H1 (cell line): Measurements from ENCODE around the gene THAP2. TPM values are rescaled to one million over a fixed set of nuclear protein-coding genes. Genes with fewer than 3 reads are reported as not detected.

Source experiments
- CTCF ChIA-PET: fragments of 300-600 bp; sonication (Branson Sonifier 250); formaldehyde crosslinking; loops from one replicate; lab custom pipeline; 2021; ENCODE audit not compliant: partially characterized antibody; lab: Charles Lee
- POLR2A ChIA-PET: fragments of 300-600 bp; sonication (Branson Sonifier 250); formaldehyde crosslinking; loops from one replicate; lab custom pipeline; 2021; ENCODE audit warnings: inconsistent platforms; ENCODE audit not compliant: partially characterized antibody; lab: Charles Lee
- DNase-seq, 2 experiments: peaks; one replicate each; pipeline versions ENCODE4 v3.0.0 to v3.0.0-alpha.2; 2010 to 2022; ENCODE audit warnings: low spot score in 2 of 2, low read depth in 1 of 2, mixed read lengths in 1 of 2
- FAIRE-seq: peaks from 2 replicates; lab custom pipeline; 2011; peaks lifted over from hg19 to GRCh38; lab: Jason Lieb, UNC
- H2AFZ ChIP-seq: 2 replicates; pipeline ENCODE4 v1.8.1; 2012; ENCODE audit warnings: low read length, inconsistent platforms
- H2AK5ac ChIP-seq: 2 replicates; pipeline ENCODE4 v1.6.1; 2013; ENCODE audit warnings: low read depth, low read length
- H2BK120ac ChIP-seq: replicated peaks from 2 replicates; pipeline ENCODE3; 2013; ENCODE audit warnings: low read depth, low read length, inconsistent platforms
- H2BK12ac ChIP-seq: 2 replicates; pipeline ENCODE4 v1.6.1; 2013; ENCODE audit warnings: low read depth, low read length
- H2BK15ac ChIP-seq: 2 replicates; pipeline ENCODE4 v1.6.1; 2013; ENCODE audit warnings: low read length
- H2BK20ac ChIP-seq: 2 replicates; pipeline ENCODE4 v1.6.1; 2013; ENCODE audit warnings: low read length
- H2BK5ac ChIP-seq: 2 replicates; pipeline ENCODE4 v1.6.1; 2013; ENCODE audit warnings: low read depth, low read length
- H3K14ac ChIP-seq: 2 replicates; pipeline ENCODE4 v1.6.1; 2013; ENCODE audit warnings: inconsistent platforms; ENCODE audit not compliant: insufficient read length
- H3K18ac ChIP-seq: 2 replicates; pipeline ENCODE4 v1.6.1; 2013; ENCODE audit warnings: low read length; ENCODE audit errors: extremely low read depth
- H3K23ac ChIP-seq: 2 replicates; pipeline ENCODE4 v1.6.1; 2013; ENCODE audit warnings: inconsistent platforms; ENCODE audit not compliant: insufficient read length
- H3K23me2 ChIP-seq: 2 replicates; pipeline ENCODE4 v1.6.1; 2013; ENCODE audit warnings: low read depth, low read length
- H3K27ac ChIP-seq: 2 replicates; pipeline ENCODE4 v1.6.1; 2011; ENCODE audit warnings: low read depth, low read length, inconsistent platforms
- H3K27me3 ChIP-seq, 4 experiments: replicated peaks in 1 of 4; 1 replicate in 1 of 4; 2 replicates in 3 of 4; pipeline versions ENCODE4 v1.6.1 to v1.8.1; 2011 to 2013; ENCODE audit warnings: low read length in 3 of 4, mild to moderate bottlenecking in 3 of 4, inconsistent platforms in 2 of 4, mixed read lengths in 2 of 4, moderate library complexity in 1 of 4; ENCODE audit not compliant: control insufficient read depth in 3 of 4, insufficient read depth in 3 of 4; ENCODE audit errors: extremely low read depth in 1 of 4
- H3K36me3 ChIP-seq, 4 experiments: 2 replicates each; pipeline versions ENCODE4 v1.6.1 to v1.8.1; 2011 to 2013; ENCODE audit warnings: mild to moderate bottlenecking in 4 of 4, low read length in 3 of 4, moderate library complexity in 2 of 4, control low read depth in 1 of 4, inconsistent platforms in 1 of 4; ENCODE audit not compliant: insufficient read depth in 4 of 4, control insufficient read depth in 2 of 4
- H3K4ac ChIP-seq: replicated peaks from 2 replicates; pipeline ENCODE3; 2013; ENCODE audit warnings: low read length, low read depth, mixed read lengths, inconsistent platforms; ENCODE audit not compliant: insufficient read length
- H3K4me1 ChIP-seq, 4 experiments: replicated peaks in 1 of 4; 1 replicate in 1 of 4; 2 replicates in 3 of 4; pipeline versions ENCODE4 v1.6.1 to v1.8.1; 2011 to 2013; ENCODE audit warnings: low read length in 3 of 4, inconsistent platforms in 2 of 4, mixed read lengths in 1 of 4; ENCODE audit not compliant: insufficient read depth in 4 of 4, control insufficient read depth in 3 of 4
- H3K4me2 ChIP-seq, 2 experiments: 2 replicates each; pipeline versions ENCODE4 v1.6.1 to v1.8.1; 2011 to 2013; ENCODE audit warnings: low read depth in 2 of 2, low read length in 2 of 2, control low read depth in 1 of 2, inconsistent platforms in 1 of 2, mild to moderate bottlenecking in 1 of 2; ENCODE audit not compliant: insufficient read depth in 1 of 2
- H3K4me3 ChIP-seq, 4 experiments: fragments of 200-600, 300-600 bp in 1 of 4; sonication (generic), shearing (Covaris generic), sonication (Bioruptor Twin) in 1 of 4; 2 replicates each; pipeline versions ENCODE4 v1.5.1 to v1.8.1; 2011 to 2016; ENCODE audit warnings: low read length in 4 of 4, low read depth in 3 of 4, control low read depth in 2 of 4, inconsistent platforms in 2 of 4, mild to moderate bottlenecking in 2 of 4, mixed read lengths in 1 of 4, moderate library complexity in 1 of 4; ENCODE audit not compliant: insufficient read depth in 2 of 4; ENCODE audit errors: extremely low read depth in 1 of 4
- H3K56ac ChIP-seq: replicated peaks from 2 replicates; pipeline ENCODE3; 2013; ENCODE audit warnings: low read depth, mild to moderate bottlenecking, mixed read lengths, low read length, inconsistent platforms; ENCODE audit not compliant: insufficient read length
- H3K79me1 ChIP-seq: 2 replicates; pipeline ENCODE4 v1.6.1; 2013; ENCODE audit warnings: low read depth, low read length, control low read depth
- H3K79me2 ChIP-seq, 2 experiments: 2 replicates each; pipeline versions ENCODE4 v1.6.1 to v1.8.1; 2012 to 2013; ENCODE audit warnings: low read length in 2 of 2, mild to moderate bottlenecking in 2 of 2, inconsistent platforms in 1 of 2; ENCODE audit not compliant: insufficient read depth in 2 of 2, control insufficient read depth in 1 of 2
- H3K9ac ChIP-seq, 4 experiments: replicated peaks in 1 of 4; 1 replicate in 1 of 4; 2 replicates in 3 of 4; pipeline versions ENCODE4 v1.6.1 to v1.8.1; 2011 to 2013; ENCODE audit warnings: low read depth in 3 of 4, low read length in 3 of 4, control low read depth in 2 of 4, mild to moderate bottlenecking in 2 of 4, moderate library complexity in 2 of 4, inconsistent platforms in 1 of 4; ENCODE audit errors: extremely low read depth in 1 of 4
- H3K9me3 ChIP-seq, 2 experiments: 2 replicates each; pipeline versions ENCODE4 v1.6.1 to v1.8.1; 2012 to 2013; ENCODE audit warnings: mild to moderate bottlenecking in 2 of 2, moderate library complexity in 2 of 2, control low read depth in 1 of 2, inconsistent platforms in 1 of 2, low read depth in 1 of 2, low read length in 1 of 2, mixed read lengths in 1 of 2; ENCODE audit not compliant: insufficient read depth in 2 of 2
- H4K20me1 ChIP-seq, 2 experiments: replicated peaks in 1 of 2; 2 replicates each; pipeline versions ENCODE3 to v1.8.1; 2011 to 2013; ENCODE audit warnings: inconsistent platforms in 2 of 2, low read length in 2 of 2, mild to moderate bottlenecking in 1 of 2; ENCODE audit not compliant: insufficient read depth in 2 of 2, control insufficient read depth in 1 of 2
- H4K5ac ChIP-seq: 2 replicates; pipeline ENCODE4 v1.6.1; 2013; ENCODE audit warnings: low read length, low read depth, mixed read lengths, inconsistent platforms; ENCODE audit not compliant: insufficient read length
- H4K8ac ChIP-seq: 2 replicates; pipeline ENCODE4 v1.8.0; 2013; ENCODE audit warnings: mild to moderate bottlenecking, moderate library complexity, low read length, inconsistent platforms; ENCODE audit not compliant: insufficient read depth; ENCODE audit errors: extremely low read depth
- H4K91ac ChIP-seq: replicated peaks from 2 replicates; pipeline ENCODE3; 2013; ENCODE audit warnings: low read length, mixed read lengths, inconsistent platforms; ENCODE audit not compliant: insufficient read length
- ASH2L ChIP-seq: fragments of 200-600, 300-600 bp; sonication (generic); IDR thresholded peaks from one replicate; pipeline ENCODE4 v1.7.1; 2017; ENCODE audit warnings: low read length
- CBX8 ChIP-seq: fragments of 300-800, 300-1000 bp; sonication (generic); IDR thresholded peaks from 2 replicates; pipeline ENCODE4 v1.7.1; 2016; ENCODE audit warnings: low read depth, low read length, borderline replicate concordance
- CTBP2 ChIP-seq: IDR thresholded peaks from 2 replicates; pipeline ENCODE4 v1.7.0; 2011; ENCODE audit warnings: borderline replicate concordance, mild to moderate bottlenecking, moderate library complexity, mixed read lengths, low read length; ENCODE audit not compliant: insufficient read depth, insufficient read length
- EGR1 ChIP-seq: IDR thresholded peaks from 2 replicates; pipeline ENCODE4 v1.6.1; 2011; ENCODE audit warnings: low read depth, low read length, borderline replicate concordance
- HDAC2 ChIP-seq, 2 experiments: fragments of 300-600 bp in 1 of 2; sonication (generic) in 1 of 2; IDR thresholded peaks; 2 replicates each; pipeline ENCODE4 v1.6.1; 2011 to 2012; ENCODE audit warnings: low read depth in 2 of 2, low read length in 2 of 2, mild to moderate bottlenecking in 2 of 2, moderate library complexity in 2 of 2, borderline replicate concordance in 1 of 2, inconsistent platforms in 1 of 2
- MAFK ChIP-seq: IDR thresholded peaks from 2 replicates; pipeline ENCODE4 v1.6.1; 2012; ENCODE audit warnings: low read depth, mild to moderate bottlenecking, improper control_type of control experiment, low read length
- RFX5 ChIP-seq: IDR thresholded peaks from 2 replicates; pipeline ENCODE4 v1.6.1; 2011; ENCODE audit warnings: low read depth, low read length, improper control_type of control experiment, borderline replicate concordance
- SIRT6 ChIP-seq: IDR thresholded peaks from one replicate; pipeline ENCODE4 v1.7.1; 2012; ENCODE audit warnings: low read length, inconsistent platforms
- TAF7 ChIP-seq: optimal IDR thresholded peaks from 2 replicates; pipeline ENCODE3; 2011; ENCODE audit warnings: low read depth, mild to moderate bottlenecking, inconsistent platforms, low read length, moderate library complexity, borderline replicate concordance
- TCF12 ChIP-seq: IDR thresholded peaks from 2 replicates; pipeline ENCODE4 v1.6.1; 2011; ENCODE audit warnings: low read depth, mild to moderate bottlenecking, low read length
- WGBS, 2 experiments: shearing (Covaris generic) in 1 of 2; methylation state at CpG; one replicate each; pipeline versions ENCODE4 v1.1.6 to v1.1.7; 2013 to 2015; ENCODE audit warnings: low lambda C conversion rate in 2 of 2, mixed read lengths in 2 of 2, inconsistent platforms in 1 of 2, low coverage in 1 of 2, missing lambda C conversion rate in 1 of 2; ENCODE audit not compliant: insufficient replicate concordance in 2 of 2, insufficient coverage in 1 of 2, insufficient read length in 1 of 2; ENCODE audit errors: extremely low coverage in 1 of 2, missing lambda C conversion rate in 1 of 2; 5-methylcytosine and 5-hydroxymethylcytosine counted together
- polyA plus RNA-seq, 7 experiments: library from polyadenylated mRNA; depleted of rRNA in 3 of 7; stranded (reverse) in 5 of 7; unstranded in 2 of 7; fragments of >200 nt in 5 of 7; fragments of 200-250 nt in 2 of 7; gene quantifications; 1 replicate in 5 of 7; 2 replicates in 1 of 7; 4 replicates in 1 of 7; pipeline versions ENCODE4 v1.2.1 to v1.2.3, GENCODE V29; 2011 to 2013; ENCODE audit warnings: missing spikeins in 2 of 7, mixed read lengths in 2 of 7
- total RNA-seq: library from RNA; stranded (reverse); fragmentation: NEBNext Ultra II Directional; extraction: Animal tissue kit (Norgen Biotek cat#: 25700); gene quantifications from 2 replicates; pipeline ENCODE4 v1.2.1, GENCODE V29; 2021
- TF ChIP-seq, protein P1 (sequence below): IDR thresholded peaks from 2 replicates; pipeline ENCODE4 v1.6.1; 2012; ENCODE audit warnings: inconsistent platforms

The THAP2 gene
- total and polyA plus RNA-seq, 2 of the 8 experiments (the other 6 are each of a cell fraction or from before 2014, with no cell fraction given): 1.8 to 5.3 TPM

DNA sequence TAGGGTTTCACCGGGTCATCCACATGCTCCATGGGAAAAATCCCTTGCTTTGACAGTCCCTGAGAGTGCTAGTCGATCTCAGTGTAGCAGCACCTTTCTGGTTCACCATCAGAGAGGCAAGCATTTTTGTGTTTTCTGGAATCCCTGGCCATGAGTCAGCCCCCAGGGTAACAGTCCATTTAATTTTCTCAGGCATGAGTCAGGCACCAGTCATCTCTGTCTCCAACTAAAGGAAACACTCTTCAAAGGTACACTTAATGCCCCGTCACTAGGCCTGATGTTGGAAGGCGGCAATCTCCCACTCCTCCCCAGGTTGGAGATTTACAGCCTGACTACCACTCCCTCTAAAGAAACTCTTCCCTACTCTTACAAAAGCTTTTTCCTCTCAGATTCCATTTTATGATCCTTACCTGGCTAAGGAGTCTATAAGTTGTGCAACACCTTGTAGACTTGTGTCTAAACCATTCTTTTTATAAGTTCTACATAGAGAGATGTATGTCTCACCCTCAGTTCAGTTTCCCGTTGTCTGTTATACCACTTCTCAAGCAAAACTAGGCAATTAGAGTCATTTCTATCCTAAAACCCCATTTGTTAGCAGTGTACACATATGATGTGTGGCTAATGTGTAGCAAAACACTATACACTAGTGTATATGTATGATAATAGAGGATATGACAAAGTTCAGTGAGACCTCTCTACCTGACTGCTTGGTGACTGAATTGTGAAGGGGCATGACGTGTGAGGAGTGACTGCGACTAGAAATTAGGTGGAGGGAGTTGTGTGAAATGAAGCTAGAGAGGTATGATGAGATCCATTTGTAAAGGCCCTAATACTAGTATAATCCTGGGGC is 46.4 kb downstream of the THAP2 start:
- no peak overlapping the region for H2AFZ ChIP-seq
- H2BK20ac ChIP-seq: no peak overlapping the region
- H2BK15ac ChIP-seq: no peak overlapping the region
- H3K56ac ChIP-seq: no peak overlapping the region
- H3K23me2 ChIP-seq: no peaks in the 10 kb centered on the region
- 92% methylated on average over 7 of the region's 7 CpGs; no CpG with 5 or more reads in 1 of the 2 experiments for WGBS, 2 experiments
- H3K79me1 ChIP-seq: no peaks in the 10 kb centered on the region
- no peak overlapping the region for H3K23ac ChIP-seq
- H4K5ac ChIP-seq: no peak overlapping the region
- H3K27me3 ChIP-seq: no peaks in the 10 kb centered on the region
- CTCF ChIA-PET: no interaction called here
- H2AK5ac ChIP-seq: no peak overlapping the region
- no peak overlapping the region for H2BK120ac ChIP-seq
- H3K27ac ChIP-seq: no peak overlapping the region
- 0 out of 4 replicates have a peak, but pooled peaks cover 0 to 4% of the 10 kb centered on the region in 2 experiments for H3K9me3 ChIP-seq
- DNase-seq (peak in 1 of 2 experiments; percentile 19), FAIRE-seq (no peak)
- H4K91ac ChIP-seq: no peak overlapping the region
- no peaks in the 10 kb centered on the region for H3K79me2 ChIP-seq
- no peaks in the 10 kb centered on the region for H3K36me3 ChIP-seq
- H3K4ac ChIP-seq: no peak overlapping the region
- no peak overlapping the region for H2BK12ac ChIP-seq
- H3K4me3 ChIP-seq: no peak overlapping the region
- H4K20me1 ChIP-seq: no peaks in the 10 kb centered on the region
- no peak overlapping the region for H3K18ac ChIP-seq
- POLR2A ChIA-PET: no interaction called here
- H4K8ac ChIP-seq: no peak overlapping the region
- no peak overlapping the region for H3K4me2 ChIP-seq
- H3K9ac ChIP-seq: no peak overlapping the region
- no peak overlapping the region for H2BK5ac ChIP-seq
- H3K14ac ChIP-seq: no peak overlapping the region
- no peaks in the 10 kb centered on the region for H3K4me1 ChIP-seq
- no peak for TF ChIP-seq EGR1
- no peak for TF ChIP-seq TCF12
- TF ChIP-seq ASH2L: no peak
- no peak for TF ChIP-seq CBX8
- TF ChIP-seq SIRT6: no peak
- no peak for TF ChIP-seq TAF7
- TF ChIP-seq, protein P1, sequence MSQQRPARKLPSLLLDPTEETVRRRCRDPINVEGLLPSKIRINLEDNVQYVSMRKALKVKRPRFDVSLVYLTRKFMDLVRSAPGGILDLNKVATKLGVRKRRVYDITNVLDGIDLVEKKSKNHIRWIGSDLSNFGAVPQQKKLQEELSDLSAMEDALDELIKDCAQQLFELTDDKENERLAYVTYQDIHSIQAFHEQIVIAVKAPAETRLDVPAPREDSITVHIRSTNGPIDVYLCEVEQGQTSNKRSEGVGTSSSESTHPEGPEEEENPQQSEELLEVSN: no peak
- TF ChIP-seq RFX5: no peak
- no peak for TF ChIP-seq CTBP2
- TF ChIP-seq MAFK: no peak
- no peak for TF ChIP-seq HDAC2 (IDR thresholded peaks at IDR 0.05; ENCODE audit: borderline replicate concordance in 1 of 2, low read depth in 2 of 2, low read length in 2 of 2)
